ENCODE measurements around the gene NOL7. TPM values are rescaled to one million over a fixed set of nuclear protein-coding genes. Genes with fewer than 3 reads are reported as not detected.

Gene NOL7
- total and polyA plus RNA-seq, 2 of the 13 experiments (the other 11 are each of a cell fraction or from before 2014, with no cell fraction given), result 37.8 to 186 TPM

GRCh38 chr6:13614926-13615791 is at the start of gene NOL7 (continued):
- TF ChIP-seq GFI1 (CRISPR knock-in tag; IDR thresholded peaks at IDR 0.05; ENCODE audit: borderline replicate concordance) (peak; percentile 55; the same call in 1 of the 2 replicates), HNRNPK (IDR thresholded peaks at IDR 0.05; ENCODE audit: low read depth, low read length, poor library complexity, severe bottlenecking) (peak; percentile 74), KLF13 (CRISPR knock-in tag; IDR thresholded peaks at IDR 0.05) (peak; percentile 65), KDM3A (CRISPR knock-in tag; IDR thresholded peaks at IDR 0.05; ENCODE audit: low read depth) (peak; percentile 91), ZNF670 (CRISPR knock-in tag; IDR thresholded peaks at IDR 0.05; ENCODE audit: borderline replicate concordance) (peak; percentile 99), HDAC6 (IDR thresholded peaks at IDR 0.05; ENCODE audit: low read depth, low read length) (no peak), TMF1 (CRISPR knock-in tag; IDR thresholded peaks at IDR 0.05; ENCODE audit: low read depth) (peak; percentile 94), BHLHE40 (IDR thresholded peaks at IDR 0.05; ENCODE audit: low read length) (peak; percentile 18; the same call in 1 of the 2 replicates), SPEN (CRISPR knock-in tag; IDR thresholded peaks at IDR 0.05; ENCODE audit: low read depth) (peak; percentile 98), ZNF704 (CRISPR knock-in tag; IDR thresholded peaks at IDR 0.05; ENCODE audit: borderline replicate concordance) (peak; percentile 97), NBN (conservative IDR thresholded peaks at IDR 0.05) (no peak), ZNF775 (CRISPR knock-in tag; IDR thresholded peaks at IDR 0.05; ENCODE audit: borderline replicate concordance) (peak; percentile 80; the same call in 1 of the 2 replicates), DPF2 (CRISPR knock-in tag; IDR thresholded peaks at IDR 0.05; ENCODE audit: borderline replicate concordance, low read depth) (no peak; the same call in 1 of the 2 replicates), IKZF1 (IDR thresholded peaks at IDR 0.05) (no peak), ZNF615 (CRISPR knock-in tag; IDR thresholded peaks at IDR 0.05; ENCODE audit: borderline replicate concordance) (peak; percentile 91; the same call in 1 of the 2 replicates), FOXP4 (CRISPR knock-in tag; IDR thresholded peaks at IDR 0.05) (peak; percentile 73; the same call in 1 of the 2 replicates), ZNF33A (CRISPR knock-in tag; IDR thresholded peaks at IDR 0.05; ENCODE audit: borderline replicate concordance) (peak; percentile 99), HIC2 (CRISPR knock-in tag; IDR thresholded peaks at IDR 0.05; ENCODE audit: low read depth) (peak; percentile 38; the same call in 1 of the 2 replicates), KMT2B (CRISPR knock-in tag; IDR thresholded peaks at IDR 0.05) (peak; percentile 100), KLF16 (CRISPR knock-in tag; IDR thresholded peaks at IDR 0.05) (peak; percentile 94 to 100; a peak in 3 of 4 replicates), NR2C2 (CRISPR knock-in tag; IDR thresholded peaks at IDR 0.05; ENCODE audit: borderline replicate concordance) (peak; percentile 100), ZUFSP (CRISPR knock-in tag; IDR thresholded peaks at IDR 0.05; ENCODE audit: borderline replicate concordance) (no peak)
